A673 (cell line): ENCODE measurements around the gene TCEA2.

ENCODE experiments used
- EZH2 ChIP-seq: fragments of 200-600 bp; sonication (generic); IDR thresholded peaks from 2 replicates; pipeline ENCODE4 v1.6.1; 2017; ENCODE audit warnings: borderline replicate concordance, low read depth, mild to moderate bottlenecking, mixed read lengths, antibody characterized with exemption, low read length; ENCODE audit not compliant: poor library complexity, severe bottlenecking
- TF ChIP-seq, protein P1 (sequence below): fragments of 300-800, 200-600 bp; sonication (generic); conservative IDR thresholded peaks from 2 replicates; pipeline ENCODE4 v1.5.1; 2017; ENCODE audit warnings: low read depth, mild to moderate bottlenecking, antibody characterized with exemption, low read length, moderate library complexity, mixed read lengths

DNA sequence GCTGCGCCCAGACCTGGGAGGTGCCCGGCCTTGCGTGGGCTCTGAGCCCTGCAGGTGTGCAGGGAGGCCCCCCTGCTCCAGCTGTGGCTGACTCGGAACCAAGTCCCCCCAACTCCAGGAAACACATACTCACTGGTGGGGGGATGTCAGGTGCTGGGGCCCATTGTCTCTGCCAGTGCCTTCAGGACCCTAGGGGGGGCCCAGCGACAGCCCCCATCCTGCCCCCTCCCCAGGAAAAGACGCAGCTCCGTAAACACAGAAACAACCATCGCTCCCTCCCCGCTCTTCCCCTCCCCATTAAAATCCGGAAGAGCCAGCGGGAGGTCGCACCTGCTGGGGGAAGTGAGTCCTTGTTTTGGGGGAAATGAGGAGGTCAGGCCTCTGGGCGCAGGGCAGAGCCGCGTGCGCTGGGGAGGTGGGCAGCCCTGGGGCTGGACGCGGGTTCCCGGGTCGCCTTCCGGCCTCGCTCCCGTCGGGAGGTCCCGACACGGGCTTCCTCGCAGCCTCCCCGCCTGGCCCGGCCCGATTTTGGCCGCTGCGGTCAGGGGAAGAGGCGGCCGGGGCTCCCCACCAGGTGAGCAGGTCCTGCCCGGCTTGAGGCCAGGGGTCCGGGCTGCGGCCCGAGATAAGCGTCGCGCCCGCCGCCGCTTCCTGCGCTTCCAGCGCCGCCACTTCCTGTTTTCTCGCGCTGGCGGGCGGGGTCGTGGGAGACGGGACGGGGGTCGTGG lies 20.8 kb upstream of the TCEA2 start:
- TF ChIP-seq, protein P1, sequence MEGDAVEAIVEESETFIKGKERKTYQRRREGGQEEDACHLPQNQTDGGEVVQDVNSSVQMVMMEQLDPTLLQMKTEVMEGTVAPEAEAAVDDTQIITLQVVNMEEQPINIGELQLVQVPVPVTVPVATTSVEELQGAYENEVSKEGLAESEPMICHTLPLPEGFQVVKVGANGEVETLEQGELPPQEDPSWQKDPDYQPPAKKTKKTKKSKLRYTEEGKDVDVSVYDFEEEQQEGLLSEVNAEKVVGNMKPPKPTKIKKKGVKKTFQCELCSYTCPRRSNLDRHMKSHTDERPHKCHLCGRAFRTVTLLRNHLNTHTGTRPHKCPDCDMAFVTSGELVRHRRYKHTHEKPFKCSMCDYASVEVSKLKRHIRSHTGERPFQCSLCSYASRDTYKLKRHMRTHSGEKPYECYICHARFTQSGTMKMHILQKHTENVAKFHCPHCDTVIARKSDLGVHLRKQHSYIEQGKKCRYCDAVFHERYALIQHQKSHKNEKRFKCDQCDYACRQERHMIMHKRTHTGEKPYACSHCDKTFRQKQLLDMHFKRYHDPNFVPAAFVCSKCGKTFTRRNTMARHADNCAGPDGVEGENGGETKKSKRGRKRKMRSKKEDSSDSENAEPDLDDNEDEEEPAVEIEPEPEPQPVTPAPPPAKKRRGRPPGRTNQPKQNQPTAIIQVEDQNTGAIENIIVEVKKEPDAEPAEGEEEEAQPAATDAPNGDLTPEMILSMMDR, result no peak
- no peak for TF ChIP-seq EZH2
